ENCODE data around the gene PSAT1.

Gene PSAT1

DNA sequence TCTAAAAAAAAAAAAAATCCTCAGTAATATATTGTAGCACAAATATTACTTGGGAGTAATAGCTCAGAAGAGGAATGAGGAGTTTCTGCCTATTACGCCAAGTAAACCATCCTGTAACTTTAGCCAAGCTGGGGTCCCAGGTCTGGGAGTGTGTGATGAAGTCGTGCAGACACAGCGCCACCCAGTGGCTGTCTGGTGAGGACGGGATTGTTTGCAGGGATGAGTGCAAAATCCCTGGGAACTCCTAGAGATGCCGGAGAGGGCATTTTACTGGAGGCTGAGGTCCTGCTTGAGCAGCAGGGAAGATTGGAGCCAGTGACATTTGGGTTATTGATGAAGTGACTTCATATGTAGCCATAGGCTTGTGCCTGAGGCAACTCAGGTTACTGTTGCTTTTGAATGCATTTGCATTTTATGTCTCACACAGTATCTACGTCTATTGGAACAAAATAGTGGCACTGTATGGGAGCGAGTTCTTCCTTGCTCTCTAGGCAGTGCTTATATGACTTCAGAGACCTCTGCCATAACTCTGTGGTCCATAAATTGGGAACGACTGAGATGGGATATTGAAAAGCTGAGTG, 72.8 kb downstream of the PSAT1 start:
- DNase-seq, result peak; percentile 17 to 65

- no peak for DNase-seq
Measured at GRCh38 chr9:78370991-78371390, 74.1 kb downstream of the PSAT1 start.

DNA sequence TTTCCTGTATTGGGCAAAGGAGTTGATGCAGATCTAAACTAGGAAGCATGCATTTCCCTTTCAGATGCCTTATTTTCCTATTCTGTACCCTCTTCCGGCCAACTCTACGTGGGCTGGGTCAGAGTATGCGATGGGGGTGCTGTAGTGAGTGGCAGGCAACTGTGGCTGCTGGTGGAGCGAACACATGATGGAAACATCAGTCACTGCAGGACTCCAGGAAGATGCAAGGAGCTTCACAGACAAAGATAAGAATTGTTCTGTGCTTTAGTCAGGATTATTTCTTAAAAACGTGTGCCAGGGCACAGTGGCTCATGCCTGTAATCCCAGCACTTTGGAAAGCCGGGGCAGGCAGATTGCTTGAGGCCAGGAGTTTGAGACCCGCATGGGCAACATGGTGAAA, 75.1 kb downstream of the PSAT1 start:
- no peak for DNase-seq
